ENCODE data around the gene KRT79. TPM values are rescaled to one million over a fixed set of nuclear protein-coding genes. Genes with fewer than 3 reads are reported as not detected.

KRT79 gene
- polyA plus RNA-seq, 1 of the 3 experiments (the other 2 are of a cell fraction) = not detected

DNA sequence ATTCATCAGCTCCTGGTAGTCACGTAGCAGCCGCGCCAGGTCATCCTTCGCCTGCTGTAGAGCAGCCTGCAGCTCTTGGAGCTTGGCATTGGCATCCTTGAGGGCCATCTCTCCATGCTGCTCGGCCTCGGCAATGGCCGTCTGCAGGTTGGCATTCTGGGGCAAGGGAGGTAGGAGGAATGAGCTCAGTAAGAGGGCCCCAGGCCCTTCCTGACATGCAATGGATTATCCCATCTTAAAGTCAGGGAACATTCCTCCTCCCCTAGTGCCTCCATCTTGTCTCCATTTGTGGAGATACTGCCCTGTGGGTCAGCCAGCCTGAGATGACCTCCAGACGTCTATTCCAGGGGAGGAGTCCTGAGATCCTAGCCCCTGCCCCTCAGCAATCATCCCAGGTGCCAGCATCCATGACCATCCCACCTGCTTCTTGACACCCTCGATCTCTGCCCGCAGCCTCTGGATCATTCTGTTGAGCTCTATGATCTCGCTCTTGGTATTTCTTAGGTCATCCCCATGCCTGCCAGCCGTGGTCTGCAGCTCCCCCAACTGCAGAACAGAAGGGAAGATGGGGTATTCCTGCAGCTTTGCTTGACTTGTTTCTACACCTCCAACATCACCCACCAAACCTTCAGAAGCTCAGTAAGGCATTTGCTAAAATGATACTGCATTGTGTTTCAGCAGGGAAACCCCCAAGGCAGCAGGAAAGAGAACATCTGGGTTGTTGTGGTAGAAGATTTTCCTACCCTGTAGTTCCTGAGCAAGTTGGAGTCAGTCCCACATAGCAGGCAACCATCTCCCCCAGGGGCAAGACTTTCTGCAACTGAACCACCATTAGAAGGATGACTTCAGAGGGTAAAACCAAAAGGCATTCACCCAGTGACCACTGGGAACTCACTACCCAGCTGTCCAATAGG is 42.6 kb downstream of the KRT79 start:
- CTCF ChIA-PET = interaction anchor here (0.6 to 2.5 kb wide), 3 partner anchors 13 to 190 kb away, joined by 3 to 6 read pairs (median 3); no protein-coding TSS in a partner anchor
- peaks cover 18% of the 10 kb centered on the region; the same call in 1 of the 2 replicates for H3K27me3 ChIP-seq (ENCODE audit: insufficient read depth)
- H3F3A ChIP-seq (replicated peaks; ENCODE audit: insufficient read depth) = no peaks in the 10 kb centered on the region
- H3K4me1 ChIP-seq (ENCODE audit: control insufficient read depth in 1 of 2, insufficient read depth in 2 of 2, low read depth in 1 of 2, low read length in 1 of 2) = no peaks in the 10 kb centered on the region
- TF ChIP-seq, protein P1, sequence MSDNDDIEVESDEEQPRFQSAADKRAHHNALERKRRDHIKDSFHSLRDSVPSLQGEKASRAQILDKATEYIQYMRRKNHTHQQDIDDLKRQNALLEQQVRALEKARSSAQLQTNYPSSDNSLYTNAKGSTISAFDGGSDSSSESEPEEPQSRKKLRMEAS (IDR thresholded peaks at IDR 0.05; ENCODE audit: low read depth) = no peak
- TF ChIP-seq TEAD4 (IDR thresholded peaks at IDR 0.05; ENCODE audit: borderline replicate concordance, insufficient read depth) (no peak), FOXM1 (IDR thresholded peaks at IDR 0.05; ENCODE audit: low read depth) (no peak), RCOR1 (IDR thresholded peaks at IDR 0.05; ENCODE audit: low read length) (no peak), TAF1 (IDR thresholded peaks at IDR 0.05; ENCODE audit: borderline replicate concordance, low read depth, low read length) (no peak), SIN3A (IDR thresholded peaks at IDR 0.05; ENCODE audit: borderline replicate concordance, low read depth, low read length) (no peak), GATA2 (CRISPR knock-in tag; IDR thresholded peaks at IDR 0.05) (no peak), TCF12 (IDR thresholded peaks at IDR 0.05) (no peak)
- TF ChIP-seq, protein P2, sequence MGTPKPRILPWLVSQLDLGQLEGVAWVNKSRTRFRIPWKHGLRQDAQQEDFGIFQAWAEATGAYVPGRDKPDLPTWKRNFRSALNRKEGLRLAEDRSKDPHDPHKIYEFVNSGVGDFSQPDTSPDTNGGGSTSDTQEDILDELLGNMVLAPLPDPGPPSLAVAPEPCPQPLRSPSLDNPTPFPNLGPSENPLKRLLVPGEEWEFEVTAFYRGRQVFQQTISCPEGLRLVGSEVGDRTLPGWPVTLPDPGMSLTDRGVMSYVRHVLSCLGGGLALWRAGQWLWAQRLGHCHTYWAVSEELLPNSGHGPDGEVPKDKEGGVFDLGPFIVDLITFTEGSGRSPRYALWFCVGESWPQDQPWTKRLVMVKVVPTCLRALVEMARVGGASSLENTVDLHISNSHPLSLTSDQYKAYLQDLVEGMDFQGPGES (IDR thresholded peaks at IDR 0.05; ENCODE audit: low read depth, low read length) = no peak
- TF ChIP-seq, protein P3, sequence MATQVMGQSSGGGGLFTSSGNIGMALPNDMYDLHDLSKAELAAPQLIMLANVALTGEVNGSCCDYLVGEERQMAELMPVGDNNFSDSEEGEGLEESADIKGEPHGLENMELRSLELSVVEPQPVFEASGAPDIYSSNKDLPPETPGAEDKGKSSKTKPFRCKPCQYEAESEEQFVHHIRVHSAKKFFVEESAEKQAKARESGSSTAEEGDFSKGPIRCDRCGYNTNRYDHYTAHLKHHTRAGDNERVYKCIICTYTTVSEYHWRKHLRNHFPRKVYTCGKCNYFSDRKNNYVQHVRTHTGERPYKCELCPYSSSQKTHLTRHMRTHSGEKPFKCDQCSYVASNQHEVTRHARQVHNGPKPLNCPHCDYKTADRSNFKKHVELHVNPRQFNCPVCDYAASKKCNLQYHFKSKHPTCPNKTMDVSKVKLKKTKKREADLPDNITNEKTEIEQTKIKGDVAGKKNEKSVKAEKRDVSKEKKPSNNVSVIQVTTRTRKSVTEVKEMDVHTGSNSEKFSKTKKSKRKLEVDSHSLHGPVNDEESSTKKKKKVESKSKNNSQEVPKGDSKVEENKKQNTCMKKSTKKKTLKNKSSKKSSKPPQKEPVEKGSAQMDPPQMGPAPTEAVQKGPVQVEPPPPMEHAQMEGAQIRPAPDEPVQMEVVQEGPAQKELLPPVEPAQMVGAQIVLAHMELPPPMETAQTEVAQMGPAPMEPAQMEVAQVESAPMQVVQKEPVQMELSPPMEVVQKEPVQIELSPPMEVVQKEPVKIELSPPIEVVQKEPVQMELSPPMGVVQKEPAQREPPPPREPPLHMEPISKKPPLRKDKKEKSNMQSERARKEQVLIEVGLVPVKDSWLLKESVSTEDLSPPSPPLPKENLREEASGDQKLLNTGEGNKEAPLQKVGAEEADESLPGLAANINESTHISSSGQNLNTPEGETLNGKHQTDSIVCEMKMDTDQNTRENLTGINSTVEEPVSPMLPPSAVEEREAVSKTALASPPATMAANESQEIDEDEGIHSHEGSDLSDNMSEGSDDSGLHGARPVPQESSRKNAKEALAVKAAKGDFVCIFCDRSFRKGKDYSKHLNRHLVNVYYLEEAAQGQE (IDR thresholded peaks at IDR 0.05; ENCODE audit: low read depth, low read length) = no peak
- no peaks in the 10 kb centered on the region for H4K20me1 ChIP-seq (ENCODE audit: insufficient read depth)
- H3K4me2 ChIP-seq = no peak overlapping the region
- 50% methylated on average over 11 of the region's 12 CpGs for WGBS (ENCODE audit: low lambda C conversion rate)
- H3K36me3 ChIP-seq (replicated peaks in 1 of 2; ENCODE audit: control insufficient read depth in 1 of 2, insufficient read depth in 2 of 2, low read length in 1 of 2) = no peaks in the 10 kb centered on the region
- H3K27ac ChIP-seq (ENCODE audit: low read depth in 2 of 2, low read length in 1 of 2) = no peak overlapping the region
- no peaks in the 10 kb centered on the region for H3K79me2 ChIP-seq (ENCODE audit: insufficient read depth)
- POLR2A ChIA-PET = no interaction called here
- no peak overlapping the region for H3K4me3 ChIP-seq (ENCODE audit: low read depth in 2 of 2, low read length in 1 of 2)
- H2AFZ ChIP-seq (ENCODE audit: low read depth) = no peak overlapping the region
- DNase-seq = no peak
- H3K9ac ChIP-seq = no peak overlapping the region
- H3K9me3 ChIP-seq = no peaks in the 10 kb centered on the region
- no peaks in the 10 kb centered on the region for H3K9me2 ChIP-seq

Measured in SK-N-SH (cell line).